Duodenal mucosa (tissue), 2 donors: Measurements from ENCODE around the gene MAPT.

Source experiments
- H3K27ac ChIP-seq: one replicate; pipeline ENCODE4 v1.7.0; 2013; ENCODE audit warnings: low read depth, low read length
- H3K27me3 ChIP-seq, 2 donors: one replicate each; pipeline ENCODE4 v1.7.0; 2013; ENCODE audit warnings: low read length in 2 of 2, control low read depth in 1 of 2; ENCODE audit not compliant: insufficient read depth in 2 of 2, control insufficient read depth in 1 of 2
- H3K36me3 ChIP-seq, 2 donors: one replicate each; pipeline ENCODE4 v1.7.0; 2013; ENCODE audit warnings: low read length in 2 of 2, control low read depth in 1 of 2; ENCODE audit not compliant: insufficient read depth in 2 of 2, control insufficient read depth in 1 of 2
- H3K4me1 ChIP-seq, 2 donors: one replicate each; pipeline ENCODE4 v1.7.0; 2013; ENCODE audit warnings: low read length in 2 of 2, control low read depth in 1 of 2; ENCODE audit not compliant: insufficient read depth in 2 of 2, control insufficient read depth in 1 of 2
- H3K4me3 ChIP-seq, 2 donors: one replicate each; pipeline ENCODE4 v1.7.0; 2013; ENCODE audit warnings: low read length in 2 of 2, low read depth in 1 of 2
- H3K9ac ChIP-seq, 2 donors: one replicate each; pipeline ENCODE4 v1.7.0; 2013; ENCODE audit warnings: low read length in 2 of 2, low read depth in 1 of 2
- H3K9me3 ChIP-seq, 2 donors: one replicate each; pipeline ENCODE4 v1.7.0; 2013; ENCODE audit warnings: low read length in 2 of 2, control low read depth in 1 of 2; ENCODE audit not compliant: control insufficient read depth in 1 of 2

The MAPT gene

DNA sequence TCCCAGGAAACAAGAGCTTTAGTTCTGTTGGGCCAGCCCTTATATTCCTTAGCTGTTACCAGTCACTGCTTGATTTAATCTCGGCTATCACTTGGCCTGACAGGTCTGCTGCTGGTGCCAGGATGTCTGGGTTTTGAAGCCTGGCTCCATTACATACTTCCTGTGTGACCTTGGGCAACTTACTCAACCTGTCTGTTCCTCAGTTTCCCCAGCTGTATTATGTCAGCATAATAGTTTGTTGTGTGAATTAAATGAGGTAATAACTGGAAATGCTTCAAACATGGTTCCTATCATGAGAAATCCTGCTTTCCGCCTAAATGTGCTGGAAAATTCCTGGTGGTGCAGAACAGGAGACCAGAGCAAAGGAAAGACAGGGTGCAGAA, 54.1 kb downstream of the MAPT start:
- Histone ChIP-seq H3K27ac (no peak overlapping the region), H3K9ac (peak overlapping the region in 1 of 2 donors; percentile 21), H3K4me3 (peak overlapping the region in 1 of 2 donors; percentile 30), H3K36me3 (no peaks in the 10 kb centered on the region), H3K4me1 (peaks cover 0 to 3% of the 10 kb centered on the region in 2 donors), H3K27me3 (peaks cover 22 to 29% of the 10 kb centered on the region in 2 donors), H3K9me3 (no peaks in the 10 kb centered on the region)

DNA sequence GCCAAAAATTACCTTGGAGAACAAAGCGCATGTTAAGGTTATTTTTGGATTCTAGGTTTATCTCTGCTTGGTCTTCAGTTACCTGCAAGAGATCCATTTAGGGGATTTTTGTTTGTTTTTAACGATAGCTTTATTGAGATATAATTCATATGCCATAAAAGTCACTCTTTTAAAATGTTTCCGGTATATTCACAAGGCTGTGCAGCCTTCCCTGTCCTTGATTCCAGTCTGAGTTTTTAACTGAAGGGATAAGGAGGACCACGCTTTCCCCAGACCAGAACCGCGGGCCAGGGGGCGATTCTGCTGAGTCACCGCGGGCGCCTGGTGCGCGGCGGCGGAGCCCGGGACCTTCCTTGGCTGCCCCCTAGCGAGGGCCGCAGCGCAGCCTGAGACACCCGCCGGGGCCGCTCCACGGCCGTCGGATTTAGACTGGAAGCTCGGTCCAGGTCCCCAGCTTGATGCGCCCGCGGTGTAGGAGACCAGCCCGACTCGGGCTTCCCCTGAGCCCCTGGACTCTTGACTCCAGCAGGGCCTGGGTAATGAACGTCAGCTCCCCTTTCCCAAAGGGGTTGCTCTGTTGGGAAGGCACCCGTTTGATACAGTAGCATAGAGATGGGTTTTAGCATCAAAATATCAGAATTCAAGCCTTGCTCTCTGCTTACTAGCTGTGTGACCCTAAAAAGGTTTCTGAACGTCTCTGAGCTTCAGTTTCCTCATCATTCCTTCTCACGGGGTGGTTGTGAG, 54.7 kb downstream of the MAPT start:
- H3K4me1 ChIP-seq: peaks cover 0 to 3% of the 10 kb centered on the region in 2 donors
- H3K27me3 ChIP-seq: peaks cover 22 to 23% of the 10 kb centered on the region in 2 donors
- peak overlapping the region in 1 of 2 donors; percentile 21 for H3K9ac ChIP-seq
- H3K9me3 ChIP-seq: no peaks in the 10 kb centered on the region
- no peak overlapping the region for H3K27ac ChIP-seq
- peak overlapping the region; percentile 30 to 52 for H3K4me3 ChIP-seq
- no peaks in the 10 kb centered on the region for H3K36me3 ChIP-seq

DNA sequence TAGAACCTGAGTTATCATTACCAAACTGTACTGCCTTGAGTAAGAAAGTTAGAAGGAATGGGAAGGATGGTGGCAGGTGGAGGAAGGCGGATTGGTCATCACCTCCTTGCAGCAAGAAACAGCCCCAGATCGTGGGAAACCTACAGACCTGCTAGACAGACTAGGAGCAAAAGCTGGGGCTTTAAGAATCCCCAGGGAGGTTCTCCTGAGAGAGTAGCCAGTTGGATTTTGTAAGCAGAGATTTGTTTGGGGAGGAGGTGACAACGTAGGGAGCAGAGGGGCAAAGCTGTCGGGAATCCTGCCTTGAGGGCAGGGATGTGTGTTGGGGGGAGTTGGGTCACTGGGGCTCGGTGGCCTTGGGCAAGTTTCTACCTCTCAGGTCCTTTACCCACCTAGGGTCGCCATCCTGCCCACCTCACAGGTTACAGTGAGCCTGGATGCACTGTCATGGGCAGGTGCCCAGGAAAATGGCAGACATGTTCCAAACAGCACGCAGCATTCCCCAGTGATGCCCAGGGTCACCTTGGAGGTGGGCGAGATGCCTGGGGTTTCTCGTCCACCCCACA, 55.5 kb downstream of the MAPT start:
- Histone ChIP-seq H3K9me3 (no peaks in the 10 kb centered on the region), H3K9ac (no peak overlapping the region), H3K4me1 (peaks cover 0 to 3% of the 10 kb centered on the region in 2 donors)

DNA sequence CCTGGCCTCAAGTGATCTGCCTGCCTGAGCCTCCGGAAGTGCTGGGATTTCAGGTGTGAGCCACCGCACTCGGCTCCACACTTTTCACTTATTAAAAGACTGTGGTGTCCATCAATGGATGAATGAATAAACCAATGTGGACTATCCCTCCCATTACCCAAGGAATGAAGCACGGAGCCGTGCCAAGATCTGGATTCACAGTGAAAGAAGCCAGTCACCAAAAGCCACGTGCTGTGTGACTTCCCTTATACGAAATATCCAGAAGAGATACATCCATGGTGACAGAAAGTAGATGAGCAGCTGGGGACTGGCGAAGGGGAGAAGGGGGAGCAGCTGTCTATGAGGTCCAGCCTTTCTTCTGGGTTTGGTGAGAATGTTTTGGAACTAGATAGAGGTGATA, 56.5 kb downstream of the MAPT start:
- no peaks in the 10 kb centered on the region for H3K9me3 ChIP-seq
- H3K27ac ChIP-seq: no peak overlapping the region

More for the DNA sequence above, 55.5 kb downstream of the MAPT start:
- Histone ChIP-seq H3K27ac (no peak overlapping the region), H3K36me3 (no peaks in the 10 kb centered on the region), H3K4me3 (no peak overlapping the region), H3K27me3 (peaks cover 20 to 22% of the 10 kb centered on the region in 2 donors)

DNA sequence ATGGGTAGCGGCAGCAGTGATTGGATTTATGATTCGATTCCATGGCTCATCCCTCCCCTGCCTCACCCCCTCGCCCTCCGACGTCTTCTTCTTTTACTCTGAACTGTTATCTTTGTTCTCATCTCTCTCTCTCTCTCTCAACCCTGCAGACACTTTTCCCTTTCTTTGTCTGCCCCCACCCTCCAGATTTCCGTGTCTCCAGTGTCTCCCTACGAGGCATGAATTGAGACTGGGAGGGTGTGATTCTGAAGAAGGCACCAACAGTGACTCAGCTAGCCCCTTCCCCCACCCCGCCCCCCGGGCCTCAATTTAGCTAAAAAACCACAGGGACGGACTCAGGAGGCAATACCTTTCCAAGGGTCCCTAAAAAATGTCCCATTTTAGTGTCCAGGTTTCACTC, 57.0 kb downstream of the MAPT start:
- H3K4me3 ChIP-seq: no peak overlapping the region
- H3K9me3 ChIP-seq: no peaks in the 10 kb centered on the region
- H3K27me3 ChIP-seq: peaks cover 20 to 22% of the 10 kb centered on the region in 2 donors
- peaks cover 0 to 3% of the 10 kb centered on the region in 2 donors for H3K4me1 ChIP-seq
- no peak overlapping the region for H3K9ac ChIP-seq
- H3K27ac ChIP-seq: no peak overlapping the region
- H3K36me3 ChIP-seq: no peaks in the 10 kb centered on the region

More for the DNA sequence above, 56.5 kb downstream of the MAPT start:
- Histone ChIP-seq H3K4me1 (peaks cover 0 to 3% of the 10 kb centered on the region in 2 donors), H3K4me3 (no peak overlapping the region), H3K9ac (no peak overlapping the region), H3K36me3 (no peaks in the 10 kb centered on the region), H3K27me3 (peaks cover 20 to 22% of the 10 kb centered on the region in 2 donors)

DNA sequence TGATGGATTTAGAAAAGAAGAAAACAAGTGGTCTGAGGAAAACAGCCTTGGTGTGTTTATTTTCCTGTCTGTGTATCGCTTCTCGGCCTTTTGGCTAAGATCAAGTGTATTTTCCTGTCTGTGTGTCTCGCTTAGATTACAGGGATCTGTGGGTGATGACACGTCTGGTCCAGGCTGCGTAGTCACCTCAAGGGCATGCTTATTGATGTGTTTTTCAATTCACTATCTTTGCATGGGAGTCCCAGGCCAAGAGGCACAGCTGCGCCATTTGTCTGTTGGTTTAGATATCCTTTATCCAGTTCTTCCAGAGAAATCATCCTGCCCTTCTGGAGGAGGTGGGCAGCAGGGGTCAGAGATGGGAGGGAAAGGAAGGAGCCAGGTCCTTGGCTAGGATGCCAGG, 57.6 kb downstream of the MAPT start:
- no peak overlapping the region for H3K4me3 ChIP-seq
- no peaks in the 10 kb centered on the region for H3K36me3 ChIP-seq
- peaks cover 19 to 20% of the 10 kb centered on the region in 2 donors for H3K27me3 ChIP-seq
- H3K27ac ChIP-seq: no peak overlapping the region
- peaks cover 0 to 3% of the 10 kb centered on the region in 2 donors for H3K4me1 ChIP-seq
- no peaks in the 10 kb centered on the region for H3K9me3 ChIP-seq
- no peak overlapping the region for H3K9ac ChIP-seq

DNA sequence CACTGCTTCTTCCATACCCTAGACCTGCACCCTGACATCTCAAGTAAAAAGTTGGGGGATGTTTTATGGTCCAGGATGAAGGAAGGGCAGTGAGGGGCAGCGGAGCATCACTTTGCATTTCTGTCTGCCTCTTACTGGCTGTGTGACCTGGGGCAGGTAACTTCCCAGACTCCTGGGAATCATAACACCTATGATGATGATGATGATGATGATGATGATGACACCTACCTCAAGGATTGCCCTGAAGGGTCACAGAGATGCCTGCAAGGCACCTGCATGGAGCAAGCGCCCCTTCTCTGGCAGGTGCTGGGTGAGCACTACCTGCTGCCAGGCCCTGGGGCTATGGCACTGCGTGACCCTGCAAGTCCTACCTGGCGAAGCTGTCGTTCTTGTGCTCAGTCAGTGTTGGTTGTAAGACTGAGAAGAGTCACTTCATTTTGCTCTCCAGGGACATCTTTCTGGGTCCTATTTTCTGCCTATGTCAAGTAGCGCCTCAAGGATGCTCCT, 58.5 kb downstream of the MAPT start:
- Histone ChIP-seq H3K27me3 (peaks cover 19 to 20% of the 10 kb centered on the region in 2 donors), H3K4me1 (peaks cover 0 to 3% of the 10 kb centered on the region in 2 donors), H3K9me3 (no peaks in the 10 kb centered on the region), H3K27ac (no peak overlapping the region), H3K9ac (no peak overlapping the region), H3K36me3 (no peaks in the 10 kb centered on the region), H3K4me3 (no peak overlapping the region)

DNA sequence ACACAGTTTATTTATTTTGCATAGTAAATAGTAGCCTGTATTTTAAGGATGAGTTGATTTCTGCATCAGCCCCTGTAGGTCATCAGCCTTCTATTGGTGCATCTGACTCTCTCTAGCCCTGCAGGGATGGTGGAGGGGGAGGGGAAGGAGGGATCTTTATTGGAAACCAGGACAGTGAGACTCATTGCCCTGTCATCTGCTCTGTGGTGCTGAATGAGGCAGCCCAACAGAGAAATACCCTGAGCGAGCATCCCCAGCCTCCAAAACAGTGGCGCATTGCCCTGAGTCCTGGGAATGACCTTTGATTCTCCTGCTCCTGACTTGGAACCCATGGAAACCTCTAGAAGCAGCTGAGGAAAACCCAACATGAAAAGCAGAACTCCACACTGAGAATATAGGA, 59.2 kb downstream of the MAPT start:
- no peaks in the 10 kb centered on the region for H3K36me3 ChIP-seq
- H3K9me3 ChIP-seq: no peaks in the 10 kb centered on the region
- no peak overlapping the region for H3K4me3 ChIP-seq
- no peak overlapping the region for H3K27ac ChIP-seq
- H3K9ac ChIP-seq: no peak overlapping the region
- peaks cover 19 to 20% of the 10 kb centered on the region in 2 donors for H3K27me3 ChIP-seq
- peaks cover 0 to 2% of the 10 kb centered on the region in 2 donors for H3K4me1 ChIP-seq

DNA sequence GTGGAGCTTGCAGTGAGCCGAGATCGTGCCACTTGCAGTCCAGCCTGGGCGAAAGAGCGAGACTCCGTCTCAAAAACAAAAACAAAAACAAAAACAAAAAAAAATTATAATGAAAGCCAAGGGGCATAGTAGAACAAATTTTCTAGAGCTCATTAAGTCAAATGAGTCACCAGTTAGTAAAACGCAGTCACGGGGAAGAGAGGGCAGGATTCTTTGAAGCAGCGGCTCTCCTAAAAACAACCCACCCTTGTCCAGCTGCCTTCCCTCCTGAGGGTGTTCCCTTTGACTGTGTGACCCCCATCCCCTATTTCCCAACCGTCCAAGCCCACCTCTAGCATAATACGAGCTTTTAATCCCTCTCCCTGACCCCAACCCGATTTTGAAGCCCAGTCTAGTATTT, 60.6 kb downstream of the MAPT start:
- Histone ChIP-seq H3K4me1 (no peaks in the 10 kb centered on the region), H3K9me3 (no peaks in the 10 kb centered on the region), H3K27me3 (peaks cover 12 to 14% of the 10 kb centered on the region in 2 donors), H3K27ac (no peak overlapping the region), H3K36me3 (no peaks in the 10 kb centered on the region), H3K4me3 (no peak overlapping the region), H3K9ac (no peak overlapping the region)

DNA sequence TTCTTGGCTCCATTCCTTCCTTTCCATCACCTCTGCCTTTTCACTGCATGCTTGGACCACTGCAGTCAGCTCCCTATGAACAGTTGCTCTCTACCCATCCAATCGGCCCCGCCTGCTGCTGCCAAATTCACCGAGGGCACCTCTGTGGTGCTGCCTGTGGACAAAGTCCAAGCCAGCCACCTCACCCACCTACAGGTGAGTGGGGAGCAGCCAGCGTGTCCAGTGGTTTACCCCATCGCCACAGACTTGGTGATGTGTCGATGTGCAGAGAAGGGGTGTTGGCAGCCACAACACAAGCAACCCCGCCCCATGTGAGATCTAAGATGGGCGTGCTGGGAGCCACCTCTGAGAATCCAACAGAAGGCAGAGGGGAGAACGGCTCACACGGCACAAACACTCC, 61.0 kb downstream of the MAPT start:
- H3K27ac ChIP-seq: no peak overlapping the region
- H3K4me3 ChIP-seq: no peak overlapping the region
- no peaks in the 10 kb centered on the region for H3K9me3 ChIP-seq
- no peak overlapping the region for H3K9ac ChIP-seq
- no peaks in the 10 kb centered on the region for H3K4me1 ChIP-seq
- peaks cover 8 to 10% of the 10 kb centered on the region in 2 donors for H3K27me3 ChIP-seq
- no peaks in the 10 kb centered on the region for H3K36me3 ChIP-seq
